ENCODE data around the gene SSTR5. TPM values are rescaled to one million over a fixed set of nuclear protein-coding genes. Genes with fewer than 3 reads are reported as not detected.
A peak's percentile ranks its signal among the peaks of the same experiment; 100 is the strongest.
"Not testable (repeated sequence)": the region's sequence is repeated elsewhere in the genome, so short reads cannot be mapped to it uniquely, and the experiment has no call there.

Gene SSTR5
- polyA plus RNA-seq, 4 donors: 0.11 to 0.34 (median 0.23) TPM

- no peak for DNase-seq (ENCODE audit: low read depth in 4 of 4, low spot score in 3 of 4)
These were observed 854 bp upstream of the SSTR5 start for GRCh38 chr16:1071561-1072225.

DNA sequence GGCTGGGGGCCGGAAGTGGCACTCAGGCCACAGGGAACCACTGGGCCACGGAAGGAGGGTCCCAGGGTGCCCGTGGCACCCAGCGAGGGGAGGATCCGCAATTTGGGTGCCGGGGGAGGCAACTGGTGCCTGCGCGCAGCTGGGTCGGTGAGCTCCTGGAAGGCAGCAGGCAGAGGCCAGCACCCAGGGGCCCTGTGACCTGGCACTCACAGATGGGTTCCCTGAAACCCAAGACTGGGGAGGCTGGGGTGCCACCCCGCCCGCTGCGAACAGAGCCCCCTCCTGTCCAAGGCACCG, 663 bp downstream of the SSTR5 start:
- DNase-seq (ENCODE audit: low read depth in 4 of 4, low spot score in 3 of 4): no peak

GRCh38 chr16:1073566-1074378, 1.2 kb downstream of the SSTR5 start:
- DNase-seq (ENCODE audit: low read depth in 4 of 4, low spot score in 3 of 4): no peak

GRCh38 chr16:1074379-1074649, 1.8 kb downstream of the SSTR5 start:
- DNase-seq (ENCODE audit: low read depth in 4 of 4, low spot score in 3 of 4): no peak

DNA sequence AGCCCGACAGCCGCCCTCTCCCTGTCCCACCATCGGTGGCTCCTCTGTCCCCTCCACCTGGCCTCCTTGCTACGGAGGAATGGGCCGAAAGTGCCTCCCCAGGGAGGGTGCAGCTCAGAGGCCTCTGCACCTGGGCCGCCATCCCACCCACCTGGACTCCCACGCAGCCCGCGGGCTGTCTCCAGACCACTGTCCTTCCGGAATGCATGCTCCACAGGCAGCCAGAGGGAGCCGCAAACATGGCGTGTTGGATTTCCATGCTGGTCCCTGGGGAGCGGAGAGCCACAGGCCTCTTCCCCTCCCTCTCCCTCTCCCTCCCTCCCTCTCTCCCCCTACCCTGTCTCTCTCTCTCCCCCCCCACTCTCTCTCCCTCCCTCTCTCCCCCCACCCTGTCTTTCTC, 3.0 kb downstream of the SSTR5 start:
- DNase-seq (ENCODE audit: low read depth in 4 of 4, low spot score in 3 of 4): no peak

DNA sequence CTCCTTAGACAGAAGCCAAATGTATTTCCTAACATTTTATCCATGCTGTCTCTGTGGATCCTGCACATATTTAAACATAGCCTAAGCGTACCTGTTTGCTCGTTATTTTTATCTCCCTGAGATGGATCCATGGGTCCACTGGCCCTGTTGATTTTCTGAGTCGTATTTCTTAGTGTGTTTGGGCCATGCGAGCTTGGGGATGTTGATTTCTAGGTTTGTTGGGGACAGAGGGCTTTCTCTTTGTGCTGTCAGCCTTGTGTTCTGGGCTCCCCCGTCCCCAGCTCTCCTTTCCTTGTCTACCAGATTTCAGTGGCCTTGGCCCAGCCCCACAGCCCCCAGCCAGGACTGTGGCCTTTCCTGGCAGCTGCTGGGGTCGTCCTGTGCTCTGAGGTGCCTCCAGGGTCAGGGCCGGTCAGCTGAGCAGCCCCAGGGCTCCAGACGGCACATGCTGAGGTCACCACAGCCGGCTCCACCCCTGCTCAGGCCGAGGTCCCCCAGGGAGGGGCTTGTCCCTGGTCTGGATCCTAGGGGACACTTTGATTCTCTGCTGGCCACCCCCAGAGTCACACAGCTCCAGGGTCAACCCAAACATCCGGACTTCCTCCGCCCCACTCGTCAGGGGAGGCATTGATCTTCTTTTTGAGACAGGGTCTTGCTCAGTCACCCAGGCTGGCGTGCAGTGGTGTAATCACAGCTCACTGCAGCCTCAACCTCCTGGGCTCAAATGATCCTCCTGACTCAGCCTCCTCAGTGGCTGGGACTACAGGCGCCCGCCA, 4.4 kb downstream of the SSTR5 start:
- DNase-seq (ENCODE audit: low read depth in 4 of 4, low spot score in 3 of 4): no peak

DNA sequence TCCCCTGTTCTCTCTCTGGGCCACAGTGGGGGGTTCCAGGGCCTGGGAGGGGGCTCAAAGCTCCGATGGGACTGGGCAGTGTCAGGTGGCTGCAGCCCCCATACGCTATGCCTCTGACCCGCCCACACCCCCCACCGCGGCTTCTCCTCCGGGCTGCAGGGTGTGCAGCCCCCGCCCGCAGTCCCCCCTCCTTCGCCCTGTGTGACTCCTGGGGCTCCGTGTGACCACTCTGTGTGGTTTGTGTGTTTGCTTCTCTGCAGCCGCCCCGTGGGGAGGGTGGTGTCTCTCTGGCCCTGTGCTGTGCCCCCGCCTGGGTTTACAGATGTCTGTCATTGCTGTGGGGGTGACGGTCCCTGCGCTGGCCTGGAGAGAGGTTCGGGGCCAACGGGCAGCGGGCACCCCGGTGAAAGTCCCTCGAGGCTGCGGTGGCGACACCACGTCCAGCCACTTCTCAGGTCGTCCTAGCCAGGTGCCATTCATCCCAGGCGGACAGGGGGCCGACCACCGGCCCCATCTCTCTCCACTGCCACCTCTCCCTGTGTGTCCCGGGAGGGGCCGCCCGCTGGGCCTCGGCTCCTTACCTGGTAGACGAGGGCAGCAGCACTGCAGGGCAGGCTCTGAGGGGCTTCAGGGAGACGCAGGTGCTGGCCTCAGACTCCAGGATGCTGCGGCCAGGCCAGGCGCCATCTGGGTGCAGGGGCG, 5.5 kb downstream of the SSTR5 start:
- no peak for DNase-seq (ENCODE audit: low read depth in 4 of 4, low spot score in 3 of 4)

GRCh38 chr16:1078579-1079021, 6.1 kb downstream of the SSTR5 start:
- no peak for DNase-seq (ENCODE audit: low read depth in 4 of 4, low spot score in 3 of 4)

DNA sequence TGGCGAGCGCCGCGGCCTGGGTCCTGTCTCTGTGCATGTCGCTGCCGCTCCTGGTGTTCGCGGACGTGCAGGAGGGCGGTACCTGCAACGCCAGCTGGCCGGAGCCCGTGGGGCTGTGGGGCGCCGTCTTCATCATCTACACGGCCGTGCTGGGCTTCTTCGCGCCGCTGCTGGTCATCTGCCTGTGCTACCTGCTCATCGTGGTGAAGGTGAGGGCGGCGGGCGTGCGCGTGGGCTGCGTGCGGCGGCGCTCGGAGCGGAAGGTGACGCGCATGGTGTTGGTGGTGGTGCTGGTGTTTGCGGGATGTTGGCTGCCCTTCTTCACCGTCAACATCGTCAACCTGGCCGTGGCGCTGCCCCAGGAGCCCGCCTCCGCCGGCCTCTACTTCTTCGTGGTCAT, 6.8 kb downstream of the SSTR5 start:
- DNase-seq (ENCODE audit: low read depth in 4 of 4, low spot score in 3 of 4): no peak

GRCh38 chr16:1079786-1080525, 7.4 kb downstream of the SSTR5 start:
- no peak for DNase-seq (ENCODE audit: low read depth in 4 of 4, low spot score in 3 of 4)

DNA sequence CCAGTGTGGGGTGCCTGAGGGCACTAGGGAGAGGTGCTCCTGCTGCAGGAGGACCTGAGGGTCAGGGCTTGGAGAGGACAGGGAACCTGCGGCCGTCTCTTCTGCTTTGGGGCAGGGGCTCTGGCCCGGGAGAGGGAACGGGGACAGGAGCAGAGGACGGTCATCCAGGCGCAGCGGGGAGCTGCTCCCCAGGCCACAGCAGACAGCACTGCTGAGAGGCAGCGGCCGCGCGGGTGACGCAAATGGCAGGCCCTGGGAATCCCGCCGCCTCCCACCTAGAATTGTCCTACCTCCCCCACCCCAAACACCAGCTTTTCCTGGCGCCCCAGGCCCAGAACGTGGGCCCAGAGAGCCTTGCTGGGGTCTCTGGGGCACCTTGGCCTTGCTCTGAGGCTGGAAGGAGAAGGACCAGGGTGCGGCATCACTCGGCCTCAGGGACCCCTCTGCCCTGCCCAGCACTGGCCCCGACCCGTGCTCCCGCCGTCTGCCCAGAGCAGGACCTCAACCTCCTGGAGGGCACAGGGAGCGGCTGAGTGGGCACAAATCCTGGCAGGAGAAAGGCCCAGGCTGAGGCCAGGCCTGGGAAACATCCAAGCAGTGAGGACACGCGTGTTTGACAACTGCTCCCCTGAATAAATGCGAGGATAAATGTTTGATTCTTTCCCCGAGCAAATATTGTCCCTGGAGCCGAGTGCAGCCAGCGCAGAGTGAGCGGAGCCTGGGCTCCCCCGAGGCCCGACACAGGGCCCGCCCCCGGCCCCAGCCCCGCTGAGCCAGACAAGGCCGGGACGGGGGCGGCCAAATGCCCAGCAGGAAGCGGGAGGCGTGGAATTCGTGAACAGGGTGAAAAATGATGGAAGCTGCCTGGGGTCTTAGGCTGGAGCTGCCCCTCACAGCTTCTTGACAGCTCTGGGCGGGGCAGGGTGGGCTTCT, 8.5 kb downstream of the SSTR5 start:
- no peak for DNase-seq (ENCODE audit: low read depth in 4 of 4, low spot score in 3 of 4)

GRCh38 chr16:1081734-1082265, 9.3 kb downstream of the SSTR5 start:
- DNase-seq (ENCODE audit: low read depth in 4 of 4, low spot score in 3 of 4): no peak

DNA sequence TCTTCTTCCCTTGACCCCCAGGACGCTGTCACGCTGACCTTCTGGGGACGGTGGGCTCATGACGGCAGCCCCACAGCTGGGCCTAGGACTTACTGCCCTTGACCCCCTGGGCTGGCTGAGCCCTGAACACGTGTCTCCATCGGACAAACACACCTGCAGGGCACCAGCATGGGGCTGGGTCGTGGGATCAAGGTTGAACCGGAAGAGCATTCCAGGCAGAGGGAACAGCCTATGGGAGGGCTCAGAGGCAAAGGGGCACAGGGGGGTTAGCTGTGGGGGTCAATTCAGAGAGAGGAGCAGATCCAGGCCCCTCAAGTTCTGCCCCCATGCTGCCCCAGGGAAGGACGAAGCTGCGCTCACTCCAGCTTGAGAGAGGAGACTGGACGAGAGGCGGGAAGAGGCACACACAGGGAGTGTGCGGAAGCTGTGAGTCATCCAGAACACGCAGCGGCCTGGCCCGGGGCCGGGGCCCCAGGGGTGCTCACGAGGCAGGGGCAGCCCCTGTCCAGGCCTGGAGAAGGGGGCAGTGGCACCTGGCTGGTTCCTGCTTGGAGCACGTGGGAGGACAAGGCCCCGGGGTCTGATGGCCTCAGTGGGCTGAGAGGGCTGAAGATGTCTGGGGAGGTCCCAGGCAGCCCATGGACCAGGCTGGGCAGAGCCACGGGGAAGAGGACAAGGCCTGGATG, 9.9 kb downstream of the SSTR5 start:
- DNase-seq (ENCODE audit: low read depth in 4 of 4, low spot score in 3 of 4): no peak

DNA sequence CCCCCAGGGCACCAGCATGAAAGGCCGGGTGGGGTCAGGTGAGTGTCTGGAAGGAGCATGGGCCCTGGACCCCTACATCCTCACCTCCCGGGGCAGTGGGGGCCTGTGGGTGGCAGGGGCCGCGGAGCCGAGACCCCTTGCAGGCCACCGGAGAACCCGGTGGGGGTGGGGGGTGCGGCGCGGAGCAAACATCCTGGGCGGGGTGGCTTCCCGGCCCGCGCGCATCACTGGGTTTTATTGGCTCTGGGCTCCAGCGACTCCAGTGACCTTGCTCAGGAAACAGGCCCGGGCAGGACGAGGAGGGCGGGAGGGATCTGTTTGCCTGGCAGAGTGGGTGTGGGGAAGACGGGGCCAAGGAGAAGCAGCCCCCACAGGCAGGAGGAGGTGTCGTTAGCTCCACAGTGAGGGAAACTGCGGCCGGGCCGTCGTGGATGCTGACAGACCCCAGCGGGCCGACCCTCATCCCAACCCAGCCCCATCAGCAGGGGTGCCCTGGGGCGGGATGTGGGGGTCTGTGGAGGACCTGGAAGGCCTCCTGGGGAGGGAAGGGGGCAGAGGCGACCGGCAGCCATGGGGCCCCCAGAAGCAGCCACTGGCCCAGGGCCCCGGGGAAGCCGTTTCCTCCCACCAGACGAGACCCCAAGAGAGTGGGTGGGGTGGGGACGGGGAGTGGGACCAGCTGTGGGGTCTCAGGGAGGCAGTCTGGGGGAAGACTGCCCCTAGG, 10.6 kb downstream of the SSTR5 start:
- peak in 1 of 4 donors; percentile 58 for DNase-seq (ENCODE audit: low read depth in 4 of 4, low spot score in 3 of 4)

DNA sequence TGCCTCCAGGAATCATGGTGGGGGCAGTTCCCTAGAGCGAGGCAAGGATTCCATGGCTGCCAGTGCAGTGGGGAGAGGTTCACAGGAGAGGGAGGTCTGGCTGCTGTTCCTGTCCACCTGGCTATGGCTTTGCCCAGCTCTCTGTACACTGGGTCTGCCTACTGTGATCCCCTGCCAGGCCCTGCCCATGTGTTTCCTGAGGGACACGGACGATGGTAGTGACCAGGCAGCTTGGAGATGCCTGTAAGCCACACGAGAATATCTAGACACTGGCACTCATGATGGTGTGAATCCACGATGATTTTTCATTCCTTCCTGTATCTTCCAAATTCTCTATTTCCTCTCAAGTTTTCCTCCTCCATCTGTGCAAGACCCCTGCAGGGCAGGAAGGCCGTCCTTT, 12.4 kb downstream of the SSTR5 start:
- no peak for DNase-seq (ENCODE audit: low read depth in 4 of 4, low spot score in 3 of 4)

DNA sequence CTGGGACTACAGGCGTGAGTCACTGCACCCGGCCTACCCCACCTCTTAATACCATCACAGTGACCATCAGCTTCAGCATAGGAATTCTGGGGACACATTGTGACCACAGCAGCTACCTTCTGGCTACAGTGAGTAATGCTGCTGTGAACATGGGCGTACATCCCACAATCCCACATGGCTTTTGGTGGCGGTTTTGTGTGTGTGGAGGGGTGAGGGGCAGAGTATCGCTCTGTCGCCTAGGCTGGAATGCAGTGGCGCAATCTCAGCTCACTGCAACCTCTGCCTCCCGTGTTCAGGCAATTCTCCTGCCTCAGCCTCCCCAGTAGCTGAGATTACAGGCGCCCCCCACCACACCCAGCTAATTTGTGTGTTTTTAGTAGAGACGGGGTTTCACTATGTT, 13.9 kb downstream of the SSTR5 start:
- not testable (repeated sequence) for DNase-seq (ENCODE audit: low read depth in 4 of 4, low spot score in 3 of 4)

DNA sequence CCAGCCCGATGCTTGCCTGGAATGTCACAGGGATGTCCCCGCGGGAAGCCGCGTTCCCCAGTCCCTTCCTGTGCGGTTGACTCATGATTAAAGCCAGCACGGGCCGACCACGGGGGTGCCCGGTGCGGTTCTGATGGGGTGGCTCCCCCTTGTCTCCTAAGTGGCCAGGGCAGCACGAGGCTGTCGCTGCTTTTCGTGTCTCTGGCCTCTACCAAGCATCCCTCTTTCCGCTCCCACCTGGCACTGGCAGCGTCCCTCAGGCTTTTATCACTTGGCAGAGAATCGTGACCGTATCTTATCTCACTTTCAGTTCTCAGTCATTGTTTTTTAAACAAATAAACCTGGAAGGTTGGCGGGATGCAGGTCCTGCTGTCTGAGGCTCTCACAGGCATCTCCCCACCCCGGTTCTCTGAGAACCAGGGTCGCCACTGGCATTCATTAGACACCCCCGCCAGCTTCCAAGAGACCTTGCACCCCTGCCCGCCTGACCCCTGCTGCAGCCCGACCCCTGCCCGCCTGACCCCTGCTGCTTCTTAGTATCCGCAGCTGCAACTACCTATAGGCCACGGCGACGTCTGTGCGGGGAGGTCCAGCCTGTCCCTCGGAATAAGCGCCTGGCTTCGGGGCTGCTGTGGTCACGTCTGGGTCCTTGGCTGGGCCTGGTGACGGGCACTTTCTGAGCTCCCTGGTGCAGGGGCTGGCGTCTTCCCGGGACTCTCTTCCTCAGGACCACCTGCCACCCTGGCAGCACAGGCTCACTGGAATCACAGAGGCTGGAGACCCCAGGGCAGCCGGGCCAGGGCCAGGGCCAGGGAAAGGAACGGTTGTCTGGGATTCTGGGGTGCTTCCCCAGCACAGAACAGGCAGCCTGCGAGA, 16.0 kb downstream of the SSTR5 start:
- DNase-seq (ENCODE audit: low read depth in 4 of 4, low spot score in 3 of 4): no peak
